LNCAP (cell line): ENCODE results near the gene SOX9.

Experiments
- TF ChIP-seq, protein P1 (sequence below): fragments of 450-650 bp; IDR thresholded peaks from 2 replicates; pipeline ENCODE4 v1.5.1; 2017; ENCODE audit warnings: mild to moderate bottlenecking

SOX9 gene

DNA sequence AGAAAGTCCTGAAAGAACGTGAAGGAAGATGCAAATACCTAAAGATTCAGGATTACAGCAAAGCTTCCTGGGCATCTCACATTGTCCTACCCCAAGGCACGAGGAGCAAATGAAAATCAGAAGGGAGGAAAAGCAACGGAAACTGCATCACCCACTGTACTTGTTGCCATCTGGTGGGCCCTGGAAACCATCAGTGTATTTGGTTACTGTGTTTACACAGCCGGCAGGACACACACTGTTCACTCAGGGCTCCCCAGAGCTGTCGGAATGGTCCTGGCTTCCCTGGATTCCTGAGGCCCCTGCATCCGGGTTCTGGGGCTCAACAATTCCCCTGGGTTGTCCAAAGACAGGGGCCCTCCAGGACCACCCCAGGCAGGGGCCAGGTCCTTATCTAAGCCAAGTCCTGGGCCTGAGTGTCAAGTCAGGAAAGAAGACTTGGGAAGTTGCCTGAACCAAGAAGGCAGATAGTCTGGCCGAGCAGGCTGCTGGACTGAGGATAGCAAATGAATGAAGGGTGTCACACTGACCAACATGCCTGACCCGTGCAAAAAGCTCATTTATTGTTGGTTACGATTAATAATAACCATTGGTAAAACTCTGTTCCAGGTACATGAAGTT, 52.8 kb downstream of the SOX9 start:
- TF ChIP-seq, protein P1, sequence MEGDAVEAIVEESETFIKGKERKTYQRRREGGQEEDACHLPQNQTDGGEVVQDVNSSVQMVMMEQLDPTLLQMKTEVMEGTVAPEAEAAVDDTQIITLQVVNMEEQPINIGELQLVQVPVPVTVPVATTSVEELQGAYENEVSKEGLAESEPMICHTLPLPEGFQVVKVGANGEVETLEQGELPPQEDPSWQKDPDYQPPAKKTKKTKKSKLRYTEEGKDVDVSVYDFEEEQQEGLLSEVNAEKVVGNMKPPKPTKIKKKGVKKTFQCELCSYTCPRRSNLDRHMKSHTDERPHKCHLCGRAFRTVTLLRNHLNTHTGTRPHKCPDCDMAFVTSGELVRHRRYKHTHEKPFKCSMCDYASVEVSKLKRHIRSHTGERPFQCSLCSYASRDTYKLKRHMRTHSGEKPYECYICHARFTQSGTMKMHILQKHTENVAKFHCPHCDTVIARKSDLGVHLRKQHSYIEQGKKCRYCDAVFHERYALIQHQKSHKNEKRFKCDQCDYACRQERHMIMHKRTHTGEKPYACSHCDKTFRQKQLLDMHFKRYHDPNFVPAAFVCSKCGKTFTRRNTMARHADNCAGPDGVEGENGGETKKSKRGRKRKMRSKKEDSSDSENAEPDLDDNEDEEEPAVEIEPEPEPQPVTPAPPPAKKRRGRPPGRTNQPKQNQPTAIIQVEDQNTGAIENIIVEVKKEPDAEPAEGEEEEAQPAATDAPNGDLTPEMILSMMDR: no peak

DNA sequence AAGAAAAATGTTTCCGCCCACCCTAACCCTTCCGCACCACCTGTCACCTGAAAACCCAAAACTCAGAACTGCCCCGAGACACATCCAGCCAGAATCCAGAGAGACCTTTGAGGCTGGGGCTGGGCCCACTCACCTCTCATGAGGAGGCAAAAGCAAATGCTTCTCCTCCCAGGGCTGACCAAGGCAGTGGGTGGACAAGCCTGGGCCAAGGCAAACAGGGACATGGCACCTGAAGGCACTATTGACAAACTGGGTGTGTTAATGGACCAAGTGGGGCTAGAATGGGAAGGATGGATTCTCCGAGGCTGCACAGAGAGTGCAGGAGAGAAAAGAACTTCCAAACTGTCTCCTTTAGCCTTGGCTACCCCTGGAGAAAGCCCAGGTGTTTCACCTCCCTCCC, 54.4 kb downstream of the SOX9 start:
- TF ChIP-seq, protein P1: no peak
